SH-SY5Y (cell line): ENCODE data around the gene SPIRE2.

Experiments used
- GATA2 ChIP-seq: IDR thresholded peaks from 2 replicates; pipeline ENCODE4 v1.6.1; 2011; ENCODE audit warnings: mild to moderate bottlenecking, low read depth, low read length
- GATA3 ChIP-seq: IDR thresholded peaks from 2 replicates; pipeline ENCODE4 v1.6.1; 2011; ENCODE audit warnings: low read depth, mild to moderate bottlenecking, low read length, moderate library complexity

- TF ChIP-seq GATA2, result no peak
- no peak for TF ChIP-seq GATA3
Measured at GRCh38 chr16:89881368-89881730, 53.1 kb downstream of the SPIRE2 start.
